Activated CD4-positive, alpha-beta T cell treated with anti-CD3 and anti-CD28 coated beads, Interleukin-2, amount 50 U/mL, for 48 hours (primary cell): ENCODE measurements around the gene PACRG.

Experiments
- DNase-seq, 2 experiments: peaks; one replicate each; pipeline ENCODE4 v3.0.0-alpha.2; 2020

Gene PACRG

GRCh38 chr6:162710936-162711335 lies 16.8 kb upstream of the PACRG start:
- no peak for DNase-seq

- DNase-seq, result no peak
Observed at GRCh38 chr6:162711376-162711775, 16.4 kb upstream of the PACRG start.

GRCh38 chr6:162712694-162713093 lies 15.1 kb upstream of the PACRG start:
- DNase-seq, result no peak

GRCh38 chr6:162713974-162714780 lies 13.6 kb upstream of the PACRG start:
- DNase-seq, result no peak

DNA sequence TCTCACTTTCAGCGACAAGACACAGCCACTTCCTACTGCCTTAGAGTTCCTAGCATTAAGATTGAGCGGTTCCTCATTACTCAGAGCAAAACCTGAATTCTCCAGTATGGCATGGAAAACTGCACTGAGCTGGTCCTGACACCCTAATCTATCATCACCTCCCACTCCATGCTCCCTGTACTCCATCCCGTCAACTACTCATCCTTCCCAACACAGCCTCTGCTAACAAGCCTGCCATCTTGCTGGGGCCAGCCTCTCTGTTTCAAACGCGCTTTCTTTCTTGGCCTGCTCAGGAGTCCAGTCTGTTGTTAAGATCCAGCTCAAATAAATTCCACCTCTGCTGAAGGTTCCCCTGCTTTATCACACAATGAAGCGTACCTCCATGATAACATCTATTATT lies 12.2 kb upstream of the PACRG start:
- no peak for DNase-seq

GRCh38 chr6:162719528-162719927 lies 8.2 kb upstream of the PACRG start:
- DNase-seq, result no peak

GRCh38 chr6:162721404-162721687 lies 6.4 kb upstream of the PACRG start:
- no peak for DNase-seq

DNA sequence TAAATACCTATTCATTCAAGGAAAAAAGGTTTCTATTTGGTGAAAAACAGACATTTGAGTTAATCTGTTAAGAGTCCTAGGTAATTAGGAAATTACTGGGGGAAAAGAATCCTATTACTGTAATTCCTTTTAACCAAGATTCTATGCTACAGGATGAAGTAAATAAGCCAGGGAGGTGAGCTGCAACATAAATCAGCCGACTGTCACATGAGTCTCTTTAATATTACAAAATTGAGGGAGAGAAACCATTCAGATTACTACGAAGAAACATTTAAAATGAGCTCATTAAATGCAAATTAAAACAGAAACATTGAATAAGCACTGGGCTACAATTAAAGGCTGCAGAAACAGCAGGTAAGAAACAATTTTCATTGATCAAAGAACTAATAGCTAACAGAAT lies 5.5 kb upstream of the PACRG start:
- DNase-seq, result no peak

- DNase-seq, result no peak
Observed at GRCh38 chr6:162722633-162723032, 5.1 kb upstream of the PACRG start.

DNA sequence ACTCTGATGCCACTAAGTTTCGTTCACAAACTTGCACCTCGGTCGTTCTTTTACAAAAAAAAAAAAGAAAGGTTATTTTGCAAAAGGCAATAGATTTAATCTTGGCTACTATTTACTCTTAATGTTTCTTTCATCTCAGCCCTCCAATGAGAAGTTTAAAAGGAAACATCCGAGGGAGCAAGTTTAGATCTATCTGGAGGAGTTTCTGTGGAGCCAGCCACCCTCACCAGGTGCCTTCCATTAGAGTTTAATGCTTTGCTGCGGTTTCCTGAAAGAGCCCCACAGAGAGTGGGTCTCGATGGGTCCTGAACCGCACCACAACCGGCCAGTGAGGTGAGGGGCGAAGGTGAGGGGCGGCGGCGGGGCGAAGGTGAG lies 840 bp upstream of the PACRG start:
- no peak for DNase-seq

DNA sequence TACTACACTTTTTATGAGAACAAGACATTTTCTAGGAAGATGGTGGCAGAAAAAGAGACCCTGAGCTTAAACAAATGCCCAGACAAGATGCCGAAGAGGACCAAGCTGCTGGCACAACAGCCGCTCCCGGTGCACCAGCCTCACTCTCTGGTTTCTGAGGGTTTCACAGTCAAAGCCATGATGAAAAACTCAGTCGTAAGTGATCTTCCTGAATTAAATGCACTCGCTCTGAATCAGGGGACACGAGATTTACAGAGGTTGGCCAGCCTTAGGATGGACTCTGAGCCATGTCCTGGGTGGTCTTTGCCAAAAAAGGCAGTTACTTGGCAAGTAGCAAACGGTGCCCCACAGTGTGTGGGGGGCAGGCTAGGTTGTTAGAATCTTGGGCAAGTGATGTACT lies 423 bp downstream of the PACRG start:
- no peak for DNase-seq

GRCh38 chr6:162728706-162729105 lies 932 bp downstream of the PACRG start:
- DNase-seq, result no peak

- no peak for DNase-seq
Observed at GRCh38 chr6:162730502-162730901, 2.7 kb downstream of the PACRG start.

DNA sequence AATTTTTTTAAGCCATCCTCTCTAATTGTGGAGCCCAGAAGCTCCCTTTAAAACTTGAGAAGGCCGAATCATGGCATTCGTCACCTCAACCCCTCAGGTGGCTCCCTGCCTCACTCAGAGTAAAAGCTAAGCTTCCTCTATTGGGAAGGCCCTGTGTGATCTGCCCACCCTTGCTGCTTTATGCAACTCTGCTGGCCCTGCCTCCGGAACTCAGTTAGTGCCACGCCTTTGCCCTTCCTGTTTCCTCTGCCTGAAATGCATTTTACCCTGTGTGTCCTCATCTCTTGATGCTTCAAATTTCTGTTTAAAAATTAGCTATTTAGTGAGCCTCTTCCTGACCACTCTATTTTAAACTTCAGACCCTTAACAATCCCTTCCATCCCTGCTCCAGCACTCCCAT lies 5.7 kb downstream of the PACRG start:
- DNase-seq, result peak in 1 of 2 experiments; percentile 10

DNA sequence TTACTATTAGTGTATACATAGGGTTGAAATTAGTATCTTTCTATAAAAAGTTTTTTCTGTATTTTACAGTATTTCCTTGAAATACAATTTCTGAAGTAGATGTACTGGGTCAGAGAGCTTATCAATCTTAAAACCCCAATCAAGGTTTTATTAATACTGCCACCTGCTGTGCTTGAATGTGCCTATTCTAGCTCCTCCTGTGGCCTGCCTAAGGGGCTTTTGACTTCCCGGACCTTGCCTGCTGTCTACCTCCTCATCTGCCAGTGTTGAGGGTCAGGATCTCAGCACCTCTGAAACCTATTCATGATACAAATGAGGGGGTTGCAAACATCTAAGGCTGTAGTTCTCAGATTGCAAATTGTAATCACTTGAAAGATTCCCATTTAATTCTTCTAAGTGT lies 9.2 kb downstream of the PACRG start:
- DNase-seq, result no peak

DNA sequence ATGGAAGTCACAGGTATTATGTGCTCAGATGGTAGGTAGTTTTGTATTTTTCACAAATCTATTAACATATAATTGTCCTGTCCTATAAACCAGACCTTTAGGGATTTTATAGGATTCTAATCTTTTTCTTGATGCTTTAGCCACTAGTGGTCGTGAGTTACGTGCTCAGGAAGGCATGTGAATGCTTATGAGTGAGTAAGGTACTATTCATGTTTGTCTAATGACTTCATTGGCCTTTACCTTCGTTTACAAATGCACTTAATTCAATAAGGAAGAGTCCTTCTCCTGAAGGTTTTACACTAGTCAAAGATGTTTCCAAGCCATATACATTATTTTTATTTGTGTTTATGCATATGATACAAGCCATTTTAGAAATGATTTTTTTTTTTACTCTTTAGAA lies 23.0 kb downstream of the PACRG start:
- DNase-seq, result no peak

- DNase-seq, result no peak
Observed at GRCh38 chr6:162751211-162751859, 23.6 kb downstream of the PACRG start.

- no peak for DNase-seq
Observed at GRCh38 chr6:162753775-162754174, 26.0 kb downstream of the PACRG start.

- no peak for DNase-seq
Observed at GRCh38 chr6:162770136-162770535, 42.4 kb downstream of the PACRG start.

DNA sequence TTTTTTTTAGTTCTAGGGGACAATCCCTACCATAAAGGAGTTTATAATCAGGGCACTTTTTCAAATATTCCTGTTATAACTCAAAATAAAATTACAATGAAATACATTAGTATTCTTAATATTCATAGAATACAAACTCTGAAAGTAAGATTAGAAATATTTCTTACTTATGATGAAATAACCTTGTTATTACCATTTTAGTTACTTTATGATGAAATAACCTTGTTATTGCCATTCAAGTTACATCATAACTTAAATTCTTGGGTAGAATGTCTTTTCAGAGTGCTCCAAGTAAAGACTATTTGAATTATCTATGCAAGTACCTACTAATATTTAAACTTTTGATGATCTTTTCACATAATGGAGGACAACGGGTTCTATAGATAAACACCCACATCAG lies 43.2 kb downstream of the PACRG start:
- no peak for DNase-seq

DNA sequence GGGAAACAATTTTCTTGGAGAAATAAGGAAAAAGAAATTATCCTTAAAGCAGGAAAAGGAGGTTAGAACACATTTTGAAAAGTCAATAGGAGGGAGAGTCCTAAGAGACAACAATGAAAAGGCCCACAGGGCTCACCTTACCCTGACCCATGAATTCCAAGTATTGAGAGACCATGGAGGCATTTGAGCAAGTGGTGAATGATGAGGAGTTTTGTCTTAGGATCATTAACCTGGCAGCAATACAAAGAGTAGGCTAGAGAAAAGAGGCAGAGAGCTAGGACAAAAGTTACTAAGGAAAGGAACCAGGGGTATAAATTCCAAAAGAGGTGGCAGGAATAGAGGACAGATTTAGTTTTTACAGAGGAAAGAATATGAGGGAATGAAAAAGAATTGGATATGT lies 44.7 kb downstream of the PACRG start:
- DNase-seq, result no peak

DNA sequence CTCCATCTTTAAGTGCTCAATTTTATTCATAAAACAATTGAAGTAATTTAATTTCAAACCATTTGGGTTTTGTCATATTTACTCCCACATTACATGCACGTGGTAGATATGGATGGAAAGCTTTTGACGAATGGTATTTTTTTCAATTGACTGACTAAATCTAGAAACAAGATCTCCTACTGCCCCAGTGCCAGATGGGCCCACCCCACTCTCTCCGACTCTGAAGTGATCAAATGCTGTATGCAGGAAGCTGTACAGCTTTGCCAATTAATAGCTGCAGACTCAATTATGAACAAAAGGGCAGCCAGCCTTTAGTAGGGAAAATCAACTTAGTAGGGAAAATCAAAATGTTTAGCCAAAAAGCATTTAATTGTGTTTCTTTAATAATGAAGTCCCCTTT lies 46.2 kb downstream of the PACRG start:
- DNase-seq, result no peak

DNA sequence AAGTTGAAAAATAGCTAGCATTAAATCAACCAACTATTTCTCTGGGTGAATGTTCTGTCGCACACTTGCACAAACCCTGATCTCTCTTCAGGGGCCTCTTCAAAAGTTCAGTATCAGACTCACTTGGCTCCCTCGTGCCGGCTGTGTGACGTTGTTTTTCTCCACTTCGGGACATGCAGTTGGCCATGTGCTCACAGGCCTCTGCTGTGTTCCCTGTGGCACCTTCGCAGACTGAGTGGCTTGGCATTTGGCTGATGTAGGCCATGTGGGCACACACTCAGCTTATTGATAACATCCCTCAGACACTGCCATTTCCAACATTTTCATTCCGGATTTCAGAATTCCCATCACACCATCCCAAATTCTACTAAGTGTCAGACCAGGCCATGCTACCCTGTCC lies 49.3 kb downstream of the PACRG start:
- no peak for DNase-seq

- DNase-seq, result no peak
Observed at GRCh38 chr6:162778603-162779002, 50.8 kb downstream of the PACRG start.

DNA sequence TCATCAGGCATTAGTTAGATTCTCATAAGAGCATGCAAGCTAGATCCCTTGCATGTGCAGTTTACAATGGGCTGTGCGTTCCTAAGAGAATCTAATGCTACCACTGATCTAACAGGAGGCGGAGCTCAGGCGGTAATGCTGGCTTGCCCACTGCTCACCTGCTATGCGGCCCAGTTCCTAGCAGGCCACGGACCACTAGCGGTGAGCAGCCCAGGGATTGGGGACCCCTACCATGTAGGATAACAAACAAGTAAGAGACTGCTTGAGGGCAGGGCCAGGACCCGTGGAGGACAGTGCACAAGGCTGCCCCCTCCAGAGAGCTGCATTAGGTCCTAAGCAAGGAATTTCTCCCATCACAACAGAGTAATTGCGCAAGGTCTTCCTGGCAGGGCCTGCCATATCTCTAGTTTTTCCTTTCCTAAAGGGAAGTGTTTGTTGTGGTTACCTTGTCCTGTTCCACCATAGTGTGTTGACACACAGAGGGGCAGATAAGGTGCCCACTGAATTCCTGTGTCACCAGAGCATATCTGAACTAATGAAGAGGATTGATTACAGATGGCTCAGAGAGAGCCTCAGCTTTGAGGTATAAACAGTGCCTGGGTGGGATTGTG lies 58.0 kb downstream of the PACRG start:
- DNase-seq, result no peak
